ENCODE data around the gene ACAN. TPM values are rescaled to one million over a fixed set of nuclear protein-coding genes. Genes with fewer than 3 reads are reported as not detected.
A peak's percentile ranks its signal among the peaks of the same experiment; 100 is the strongest.

Gene ACAN
- total and polyA plus RNA-seq, 7 donors: 0.06 to 0.69 (median 0.12) TPM

DNA sequence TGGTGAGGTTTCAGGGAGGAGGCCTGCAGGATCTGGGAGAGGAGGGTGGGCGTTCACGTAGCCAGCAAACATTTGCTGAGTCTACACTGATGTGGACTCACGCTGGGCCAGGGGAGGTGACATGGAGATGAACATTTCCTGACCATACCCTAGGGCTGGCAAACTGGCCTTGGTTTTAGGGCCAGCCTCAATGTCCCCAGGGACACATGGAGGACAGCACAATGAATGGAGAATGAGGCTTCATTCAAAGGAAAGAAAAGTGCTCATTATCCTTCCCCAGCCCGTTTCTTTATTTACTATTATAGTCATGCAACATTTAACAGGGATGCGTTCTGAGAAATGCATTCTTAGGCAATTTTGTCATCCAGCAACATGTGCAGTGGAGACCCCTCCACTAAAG, 26.8 kb downstream of the ACAN start:
- TF ChIP-seq, protein P1, sequence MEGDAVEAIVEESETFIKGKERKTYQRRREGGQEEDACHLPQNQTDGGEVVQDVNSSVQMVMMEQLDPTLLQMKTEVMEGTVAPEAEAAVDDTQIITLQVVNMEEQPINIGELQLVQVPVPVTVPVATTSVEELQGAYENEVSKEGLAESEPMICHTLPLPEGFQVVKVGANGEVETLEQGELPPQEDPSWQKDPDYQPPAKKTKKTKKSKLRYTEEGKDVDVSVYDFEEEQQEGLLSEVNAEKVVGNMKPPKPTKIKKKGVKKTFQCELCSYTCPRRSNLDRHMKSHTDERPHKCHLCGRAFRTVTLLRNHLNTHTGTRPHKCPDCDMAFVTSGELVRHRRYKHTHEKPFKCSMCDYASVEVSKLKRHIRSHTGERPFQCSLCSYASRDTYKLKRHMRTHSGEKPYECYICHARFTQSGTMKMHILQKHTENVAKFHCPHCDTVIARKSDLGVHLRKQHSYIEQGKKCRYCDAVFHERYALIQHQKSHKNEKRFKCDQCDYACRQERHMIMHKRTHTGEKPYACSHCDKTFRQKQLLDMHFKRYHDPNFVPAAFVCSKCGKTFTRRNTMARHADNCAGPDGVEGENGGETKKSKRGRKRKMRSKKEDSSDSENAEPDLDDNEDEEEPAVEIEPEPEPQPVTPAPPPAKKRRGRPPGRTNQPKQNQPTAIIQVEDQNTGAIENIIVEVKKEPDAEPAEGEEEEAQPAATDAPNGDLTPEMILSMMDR (IDR thresholded peaks at IDR 0.05): no peak
- ATAC-seq (no peak), DNase-seq (no peak)
- no peaks in the 10 kb centered on the region for H3K36me3 ChIP-seq (ENCODE audit: insufficient read depth in 1 of 2, low read depth in 1 of 2)
- H3K27me3 ChIP-seq (ENCODE audit: insufficient read depth in 3 of 3, low read length in 2 of 3): no peaks in the 10 kb centered on the region
- H3K9me3 ChIP-seq: no peaks in the 10 kb centered on the region
- H3K27ac ChIP-seq: no peak overlapping the region
- H3K4me1 ChIP-seq: no peaks in the 10 kb centered on the region
- intact Hi-C loops (cut with DNase I): loop anchor here (5.0 kb wide), 1 partner anchor 173 kb away; no protein-coding TSS in a partner anchor
- 58 to 63% (median 59%) methylated on average over 5 of the region's 5 CpGs for WGBS, 3 donors
- no peak overlapping the region for H3K4me3 ChIP-seq

DNA sequence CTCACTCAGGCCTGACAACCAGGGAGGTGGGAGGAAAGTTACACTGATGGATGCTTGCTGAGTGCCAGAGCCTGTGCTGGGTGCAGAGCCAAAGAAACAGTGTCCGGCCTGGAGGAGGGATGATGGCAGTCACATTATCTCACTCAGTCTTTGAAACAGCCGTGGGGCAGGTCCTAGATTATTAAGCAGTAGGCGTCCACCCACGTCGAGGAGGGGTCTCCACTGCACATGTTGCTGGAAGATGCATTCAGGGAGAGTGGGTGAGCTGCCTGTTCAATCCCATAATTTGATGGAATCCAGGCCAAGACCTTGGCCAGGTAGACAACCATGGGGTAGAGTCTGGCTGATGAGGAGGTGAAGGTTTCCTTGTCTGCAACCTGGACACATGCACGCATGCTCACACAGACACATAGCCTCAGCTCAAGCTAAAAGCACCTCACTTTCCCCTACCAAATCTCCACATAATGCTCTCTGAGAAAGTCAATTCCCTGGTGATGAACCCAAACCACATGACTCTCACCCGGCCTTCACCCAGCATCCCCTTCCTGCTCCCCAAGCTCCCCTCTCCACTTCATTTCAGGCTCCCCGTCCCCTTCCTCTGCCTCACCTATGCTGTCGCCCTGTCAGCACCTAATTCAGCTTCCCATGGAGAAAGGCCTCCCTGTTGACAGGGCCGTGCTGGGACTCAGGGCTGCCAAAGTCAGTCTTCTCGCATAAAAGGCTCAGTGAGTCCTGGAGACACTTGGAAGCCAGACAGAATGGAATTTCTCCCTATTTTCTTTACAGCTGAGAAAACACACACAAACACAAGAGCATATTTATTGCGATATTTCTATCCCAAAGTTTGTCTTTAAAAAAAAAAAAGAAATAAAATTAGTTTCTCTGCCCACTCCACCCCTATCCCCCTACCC, 29.8 kb downstream of the ACAN start:
- intact Hi-C loops (cut with DNase I): loop anchor here (5.0 kb wide), 1 partner anchor 176 kb away; no protein-coding TSS in a partner anchor

DNA sequence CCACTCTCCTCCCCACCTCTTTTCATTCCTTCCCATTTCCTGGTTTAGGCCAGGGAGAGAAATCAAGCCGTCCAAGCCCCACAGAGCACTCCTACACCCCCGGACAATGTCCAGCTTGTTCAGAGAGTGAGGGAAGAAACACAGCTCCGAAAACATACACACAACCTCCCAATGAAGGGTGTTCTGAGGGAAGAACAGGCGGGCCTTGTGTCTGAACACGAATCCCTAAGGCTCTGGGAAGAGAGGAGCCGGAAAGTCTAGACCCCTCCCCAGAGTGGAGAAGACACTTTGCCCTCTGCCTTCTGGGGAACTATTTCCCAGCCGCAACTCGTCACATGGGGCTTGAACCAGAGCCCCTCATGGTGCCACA, 30.5 kb downstream of the ACAN start:
- DNase-seq: no peak
- TF ChIP-seq, protein P1 (IDR thresholded peaks at IDR 0.05): no peak
- no peak overlapping the region for H3K27ac ChIP-seq
- H3K9me3 ChIP-seq: no peaks in the 10 kb centered on the region
- no peak for ATAC-seq
- no peaks in the 10 kb centered on the region for H3K36me3 ChIP-seq (ENCODE audit: insufficient read depth in 1 of 2, low read depth in 1 of 2)
- no peak overlapping the region for H3K4me3 ChIP-seq
- 66 to 70% (median 67%) methylated on average over 8 of the region's 8 CpGs for WGBS, 3 donors
- intact Hi-C loops (cut with DNase I): loop anchor here (5.0 kb wide), 1 partner anchor 176 kb away; no protein-coding TSS in a partner anchor
- H3K27me3 ChIP-seq (ENCODE audit: insufficient read depth in 3 of 3, low read length in 2 of 3): no peaks in the 10 kb centered on the region
- H3K4me1 ChIP-seq: no peaks in the 10 kb centered on the region

More for the DNA sequence above, 29.8 kb downstream of the ACAN start:
- Histone ChIP-seq H3K27ac (no peak overlapping the region), H3K4me1 (no peaks in the 10 kb centered on the region), H3K4me3 (no peak overlapping the region), H3K27me3 (ENCODE audit: insufficient read depth in 3 of 3, low read length in 2 of 3) (no peaks in the 10 kb centered on the region), H3K9me3 (no peaks in the 10 kb centered on the region), H3K36me3 (ENCODE audit: insufficient read depth in 1 of 2, low read depth in 1 of 2) (no peaks in the 10 kb centered on the region)
- TF ChIP-seq, protein P1 (IDR thresholded peaks at IDR 0.05): no peak
- 71 to 77% (median 72%) methylated on average over 12 of the region's 12 CpGs for WGBS, 3 donors
- DNase-seq (no peak), ATAC-seq (no peak)

DNA sequence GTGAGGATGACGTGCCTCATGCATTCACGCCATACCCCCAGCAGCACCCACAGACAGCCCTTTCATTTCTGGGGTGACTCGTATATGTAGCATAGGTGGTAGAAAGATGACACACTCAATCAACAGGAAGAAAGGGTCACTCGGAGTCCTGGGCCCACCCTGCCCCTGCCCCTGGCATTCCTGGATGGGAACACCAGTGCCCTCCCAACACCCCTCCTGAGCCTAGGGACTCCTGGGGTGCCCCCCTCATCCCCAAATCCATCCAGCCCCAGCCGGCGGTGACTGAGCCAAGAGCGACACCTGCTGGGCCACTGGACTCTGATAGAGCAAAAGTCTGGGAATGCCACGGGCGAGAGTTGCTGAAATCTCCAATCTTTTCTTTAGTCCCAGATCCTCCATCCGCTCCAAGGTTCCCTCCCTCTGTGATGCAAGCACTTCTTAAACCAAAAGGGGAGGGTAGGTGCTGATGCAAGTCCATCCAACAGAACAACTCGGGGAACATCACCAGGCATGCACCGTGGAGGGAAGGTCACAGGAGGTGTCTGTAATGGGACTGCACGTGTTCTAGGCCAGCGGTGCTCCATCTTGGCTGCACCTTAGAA, 31.1 kb downstream of the ACAN start:
- Histone ChIP-seq H3K27ac (no peak overlapping the region), H3K9me3 (no peaks in the 10 kb centered on the region), H3K27me3 (ENCODE audit: insufficient read depth in 3 of 3, low read length in 2 of 3) (peaks cover 0 to 2% (median 0%) of the 10 kb centered on the region in 3 donors), H3K36me3 (ENCODE audit: insufficient read depth in 1 of 2, low read depth in 1 of 2) (no peaks in the 10 kb centered on the region), H3K4me3 (no peak overlapping the region), H3K4me1 (no peaks in the 10 kb centered on the region)
- TF ChIP-seq, protein P1 (IDR thresholded peaks at IDR 0.05): peak; percentile 46
- peak; percentile 29 to 58 for DNase-seq
- intact Hi-C loops (cut with DNase I): loop anchor here (5.0 kb wide), 1 partner anchor 177 kb away; no protein-coding TSS in a partner anchor
- 48 to 51% (median 48%) methylated on average over 14 of the region's 14 CpGs for whole genome bisulfite sequencing, 3 donors
- ATAC-seq: peak in 2 of 4 donors; percentile 50 to 54

Data from psoas muscle (tissue), 8 donors.